Measurements from ENCODE around the gene HBM.

- TF ChIP-seq, protein P1, sequence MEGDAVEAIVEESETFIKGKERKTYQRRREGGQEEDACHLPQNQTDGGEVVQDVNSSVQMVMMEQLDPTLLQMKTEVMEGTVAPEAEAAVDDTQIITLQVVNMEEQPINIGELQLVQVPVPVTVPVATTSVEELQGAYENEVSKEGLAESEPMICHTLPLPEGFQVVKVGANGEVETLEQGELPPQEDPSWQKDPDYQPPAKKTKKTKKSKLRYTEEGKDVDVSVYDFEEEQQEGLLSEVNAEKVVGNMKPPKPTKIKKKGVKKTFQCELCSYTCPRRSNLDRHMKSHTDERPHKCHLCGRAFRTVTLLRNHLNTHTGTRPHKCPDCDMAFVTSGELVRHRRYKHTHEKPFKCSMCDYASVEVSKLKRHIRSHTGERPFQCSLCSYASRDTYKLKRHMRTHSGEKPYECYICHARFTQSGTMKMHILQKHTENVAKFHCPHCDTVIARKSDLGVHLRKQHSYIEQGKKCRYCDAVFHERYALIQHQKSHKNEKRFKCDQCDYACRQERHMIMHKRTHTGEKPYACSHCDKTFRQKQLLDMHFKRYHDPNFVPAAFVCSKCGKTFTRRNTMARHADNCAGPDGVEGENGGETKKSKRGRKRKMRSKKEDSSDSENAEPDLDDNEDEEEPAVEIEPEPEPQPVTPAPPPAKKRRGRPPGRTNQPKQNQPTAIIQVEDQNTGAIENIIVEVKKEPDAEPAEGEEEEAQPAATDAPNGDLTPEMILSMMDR (IDR thresholded peaks at IDR 0.05; ENCODE audit: low read depth, low read length): no peak
- TF ChIP-seq MYC (IDR thresholded peaks at IDR 0.05; ENCODE audit: low read depth, low read length) (no peak), POLR2A (IDR thresholded peaks at IDR 0.05; ENCODE audit: extremely low read depth, insufficient read length) (no peak)
Measured at GRCh38 chr16:189604-190186, 23.9 kb downstream of the HBM start.
